KMS-11 (cell line): Measurements from ENCODE around the gene SP140.

Experiments used
- H2AFZ ChIP-seq: fragments of 200-600 bp; sonication (generic); 2 replicates; pipeline ENCODE4 v1.6.1; 2016; ENCODE audit warnings: antibody characterized with exemption, mixed run types, low read depth
- H3K27ac ChIP-seq: fragments of 200-600 bp; sonication (generic); 2 replicates; pipeline ENCODE4 v1.6.1; 2016; ENCODE audit warnings: mild to moderate bottlenecking, mixed run types
- H3K27me3 ChIP-seq: fragments of 200-600 bp; sonication (generic); 2 replicates; pipeline ENCODE4 v1.6.1; 2017; ENCODE audit warnings: mild to moderate bottlenecking, low read depth, mixed run types, moderate library complexity; ENCODE audit not compliant: insufficient read depth
- H3K36me3 ChIP-seq: fragments of 200-600 bp; sonication (generic); 2 replicates; pipeline ENCODE4 v1.6.1; 2017; ENCODE audit warnings: mild to moderate bottlenecking, mixed run types; ENCODE audit not compliant: insufficient read depth
- H3K4me1 ChIP-seq: fragments of 200-600 bp; sonication (generic); 2 replicates; pipeline ENCODE4 v1.6.1; 2016; ENCODE audit warnings: mild to moderate bottlenecking, low read depth, mixed run types; ENCODE audit not compliant: poor library complexity, severe bottlenecking
- H3K4me2 ChIP-seq: fragments of 200-600 bp; sonication (generic); 2 replicates; pipeline ENCODE4 v1.7.0; 2016; ENCODE audit warnings: mild to moderate bottlenecking, mixed run types
- H3K4me3 ChIP-seq: fragments of 200-600 bp; sonication (generic); IDR thresholded peaks from 2 replicates; pipeline ENCODE4 v1.6.1; 2017; ENCODE audit warnings: low read depth, low read length, mixed read lengths; ENCODE audit not compliant: insufficient read depth
- H3K79me2 ChIP-seq: fragments of 200-600 bp; sonication (generic); 2 replicates; pipeline ENCODE4 v1.6.1; 2016; ENCODE audit warnings: low read depth, mixed run types; ENCODE audit not compliant: insufficient read depth
- H3K9ac ChIP-seq: fragments of 200-600 bp; sonication (generic); 2 replicates; pipeline ENCODE4 v1.6.1; 2016; ENCODE audit warnings: mild to moderate bottlenecking, mixed run types
- H4K20me1 ChIP-seq: fragments of 200-600 bp; sonication (generic); 2 replicates; pipeline ENCODE4 v1.6.1; 2016; ENCODE audit warnings: mild to moderate bottlenecking, mixed run types; ENCODE audit not compliant: insufficient read depth
- CTCF ChIP-seq: fragments of 200-600 bp; sonication (generic); conservative IDR thresholded peaks from 2 replicates; pipeline ENCODE4 v1.6.1; 2017; ENCODE audit warnings: low read depth, mild to moderate bottlenecking, antibody characterized with exemption, low read length, moderate library complexity, mixed read lengths

The SP140 gene

GRCh38 chr2:230362030-230362691 lies 136.6 kb downstream of the SP140 start:
- Histone ChIP-seq H3K27ac (no peak overlapping the region), H3K4me3 (no peak overlapping the region), H3K4me1 (no peaks in the 10 kb centered on the region), H4K20me1 (no peaks in the 10 kb centered on the region), H3K4me2 (no peak overlapping the region), H3K9ac (no peak overlapping the region), H2AFZ (no peak overlapping the region), H3K79me2 (no peaks in the 10 kb centered on the region), H3K36me3 (no peaks in the 10 kb centered on the region), H3K27me3 (no peaks in the 10 kb centered on the region)
- no peak for TF ChIP-seq CTCF
